ENCODE results near the gene NRAP.

DNA sequence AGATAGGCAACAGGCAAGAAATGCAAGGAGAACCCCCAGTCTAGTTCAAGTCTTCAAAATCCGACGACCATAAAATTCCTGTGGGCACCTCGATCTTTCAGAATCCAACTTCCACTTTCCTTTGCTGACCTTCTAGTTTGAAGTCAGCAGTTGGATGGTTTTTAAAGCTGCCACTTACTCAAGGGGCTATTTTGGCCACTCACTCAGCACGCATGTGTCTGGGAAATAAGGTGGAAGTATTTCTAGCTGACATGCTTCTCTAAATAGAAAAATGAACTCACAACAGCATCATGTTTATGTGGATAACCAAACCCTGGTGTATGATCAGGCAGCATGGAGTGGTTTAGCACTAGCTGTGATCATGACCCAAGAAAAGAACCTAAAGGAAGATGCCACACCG is at the start of gene NRAP:
- TF ChIP-seq, protein P1, sequence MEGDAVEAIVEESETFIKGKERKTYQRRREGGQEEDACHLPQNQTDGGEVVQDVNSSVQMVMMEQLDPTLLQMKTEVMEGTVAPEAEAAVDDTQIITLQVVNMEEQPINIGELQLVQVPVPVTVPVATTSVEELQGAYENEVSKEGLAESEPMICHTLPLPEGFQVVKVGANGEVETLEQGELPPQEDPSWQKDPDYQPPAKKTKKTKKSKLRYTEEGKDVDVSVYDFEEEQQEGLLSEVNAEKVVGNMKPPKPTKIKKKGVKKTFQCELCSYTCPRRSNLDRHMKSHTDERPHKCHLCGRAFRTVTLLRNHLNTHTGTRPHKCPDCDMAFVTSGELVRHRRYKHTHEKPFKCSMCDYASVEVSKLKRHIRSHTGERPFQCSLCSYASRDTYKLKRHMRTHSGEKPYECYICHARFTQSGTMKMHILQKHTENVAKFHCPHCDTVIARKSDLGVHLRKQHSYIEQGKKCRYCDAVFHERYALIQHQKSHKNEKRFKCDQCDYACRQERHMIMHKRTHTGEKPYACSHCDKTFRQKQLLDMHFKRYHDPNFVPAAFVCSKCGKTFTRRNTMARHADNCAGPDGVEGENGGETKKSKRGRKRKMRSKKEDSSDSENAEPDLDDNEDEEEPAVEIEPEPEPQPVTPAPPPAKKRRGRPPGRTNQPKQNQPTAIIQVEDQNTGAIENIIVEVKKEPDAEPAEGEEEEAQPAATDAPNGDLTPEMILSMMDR (IDR thresholded peaks at IDR 0.05; ENCODE audit: low read depth, low read length, missing input control), result no peak
- TF ChIP-seq HNF4A (conservative IDR thresholded peaks at IDR 0.05) (no peak), GABPA (IDR thresholded peaks at IDR 0.05 in 1 of 2, conservative IDR thresholded peaks at IDR 0.05 in 1 of 2) (no peak), TAF1 (conservative IDR thresholded peaks at IDR 0.05) (no peak), RAD21 (IDR thresholded peaks at IDR 0.05) (no peak), JUND (IDR thresholded peaks at IDR 0.05) (no peak), EGR1 (IDR thresholded peaks at IDR 0.05; ENCODE audit: low read depth in 2 of 2) (no peak), FOXA1 (IDR thresholded peaks at IDR 0.05) (no peak)
- TF ChIP-seq, protein P2, sequence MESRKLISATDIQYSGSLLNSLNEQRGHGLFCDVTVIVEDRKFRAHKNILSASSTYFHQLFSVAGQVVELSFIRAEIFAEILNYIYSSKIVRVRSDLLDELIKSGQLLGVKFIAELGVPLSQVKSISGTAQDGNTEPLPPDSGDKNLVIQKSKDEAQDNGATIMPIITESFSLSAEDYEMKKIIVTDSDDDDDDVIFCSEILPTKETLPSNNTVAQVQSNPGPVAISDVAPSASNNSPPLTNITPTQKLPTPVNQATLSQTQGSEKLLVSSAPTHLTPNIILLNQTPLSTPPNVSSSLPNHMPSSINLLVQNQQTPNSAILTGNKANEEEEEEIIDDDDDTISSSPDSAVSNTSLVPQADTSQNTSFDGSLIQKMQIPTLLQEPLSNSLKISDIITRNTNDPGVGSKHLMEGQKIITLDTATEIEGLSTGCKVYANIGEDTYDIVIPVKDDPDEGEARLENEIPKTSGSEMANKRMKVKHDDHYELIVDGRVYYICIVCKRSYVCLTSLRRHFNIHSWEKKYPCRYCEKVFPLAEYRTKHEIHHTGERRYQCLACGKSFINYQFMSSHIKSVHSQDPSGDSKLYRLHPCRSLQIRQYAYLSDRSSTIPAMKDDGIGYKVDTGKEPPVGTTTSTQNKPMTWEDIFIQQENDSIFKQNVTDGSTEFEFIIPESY (IDR thresholded peaks at IDR 0.05), result no peak
- TF ChIP-seq, protein P3, sequence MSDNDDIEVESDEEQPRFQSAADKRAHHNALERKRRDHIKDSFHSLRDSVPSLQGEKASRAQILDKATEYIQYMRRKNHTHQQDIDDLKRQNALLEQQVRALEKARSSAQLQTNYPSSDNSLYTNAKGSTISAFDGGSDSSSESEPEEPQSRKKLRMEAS (IDR thresholded peaks at IDR 0.05), result no peak
- TF ChIP-seq, protein P4, sequence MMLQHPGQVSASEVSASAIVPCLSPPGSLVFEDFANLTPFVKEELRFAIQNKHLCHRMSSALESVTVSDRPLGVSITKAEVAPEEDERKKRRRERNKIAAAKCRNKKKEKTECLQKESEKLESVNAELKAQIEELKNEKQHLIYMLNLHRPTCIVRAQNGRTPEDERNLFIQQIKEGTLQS (IDR thresholded peaks at IDR 0.05), result no peak
- TF ChIP-seq, protein P5, sequence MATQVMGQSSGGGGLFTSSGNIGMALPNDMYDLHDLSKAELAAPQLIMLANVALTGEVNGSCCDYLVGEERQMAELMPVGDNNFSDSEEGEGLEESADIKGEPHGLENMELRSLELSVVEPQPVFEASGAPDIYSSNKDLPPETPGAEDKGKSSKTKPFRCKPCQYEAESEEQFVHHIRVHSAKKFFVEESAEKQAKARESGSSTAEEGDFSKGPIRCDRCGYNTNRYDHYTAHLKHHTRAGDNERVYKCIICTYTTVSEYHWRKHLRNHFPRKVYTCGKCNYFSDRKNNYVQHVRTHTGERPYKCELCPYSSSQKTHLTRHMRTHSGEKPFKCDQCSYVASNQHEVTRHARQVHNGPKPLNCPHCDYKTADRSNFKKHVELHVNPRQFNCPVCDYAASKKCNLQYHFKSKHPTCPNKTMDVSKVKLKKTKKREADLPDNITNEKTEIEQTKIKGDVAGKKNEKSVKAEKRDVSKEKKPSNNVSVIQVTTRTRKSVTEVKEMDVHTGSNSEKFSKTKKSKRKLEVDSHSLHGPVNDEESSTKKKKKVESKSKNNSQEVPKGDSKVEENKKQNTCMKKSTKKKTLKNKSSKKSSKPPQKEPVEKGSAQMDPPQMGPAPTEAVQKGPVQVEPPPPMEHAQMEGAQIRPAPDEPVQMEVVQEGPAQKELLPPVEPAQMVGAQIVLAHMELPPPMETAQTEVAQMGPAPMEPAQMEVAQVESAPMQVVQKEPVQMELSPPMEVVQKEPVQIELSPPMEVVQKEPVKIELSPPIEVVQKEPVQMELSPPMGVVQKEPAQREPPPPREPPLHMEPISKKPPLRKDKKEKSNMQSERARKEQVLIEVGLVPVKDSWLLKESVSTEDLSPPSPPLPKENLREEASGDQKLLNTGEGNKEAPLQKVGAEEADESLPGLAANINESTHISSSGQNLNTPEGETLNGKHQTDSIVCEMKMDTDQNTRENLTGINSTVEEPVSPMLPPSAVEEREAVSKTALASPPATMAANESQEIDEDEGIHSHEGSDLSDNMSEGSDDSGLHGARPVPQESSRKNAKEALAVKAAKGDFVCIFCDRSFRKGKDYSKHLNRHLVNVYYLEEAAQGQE (IDR thresholded peaks at IDR 0.05), result no peak

Measured in liver (tissue), 3 donors.